ENCODE results near the gene CDC23. TPM values are rescaled to one million over a fixed set of nuclear protein-coding genes. Genes with fewer than 3 reads are reported as not detected.

The CDC23 gene
- total RNA-seq, 1 experiment from 2014 or later, result 41.3 TPM

- no peak overlapping the region for H4K8ac ChIP-seq (replicated peaks; ENCODE audit: insufficient read length, low read depth, low read length)
- H3K4me2 ChIP-seq (ENCODE audit: insufficient read depth, insufficient read length, low read length), result no peak overlapping the region
- no peaks in the 10 kb centered on the region for H4K20me1 ChIP-seq (ENCODE audit: control insufficient read depth, insufficient read depth, insufficient read length)
- H3K9me3 Mint-ChIP-seq, result peaks cover 7 to 12% of the 10 kb centered on the region in 2 experiments
- TF ChIP-seq CTCF (conservative IDR thresholded peaks at IDR 0.05), result no peak
- no peak overlapping the region for H3K4me3 Mint-ChIP-seq
- no peak overlapping the region for H2AFZ ChIP-seq (ENCODE audit: low read length)
- H3T11ph ChIP-seq (ENCODE audit: low read length), result no peak overlapping the region
- no peak overlapping the region for H4K5ac ChIP-seq (ENCODE audit: insufficient read length, low read depth, low read length)
- no peak overlapping the region for H2BK5ac ChIP-seq (ENCODE audit: insufficient read length, low read length)
- H3K79me1 ChIP-seq (ENCODE audit: insufficient read depth, low read depth, low read length, poor library complexity, severe bottlenecking), result no peaks in the 10 kb centered on the region
- no peak overlapping the region for H3K9ac ChIP-seq (ENCODE audit: extremely low read depth, insufficient read length, low read length)
- H3K27ac Mint-ChIP-seq, result no peak overlapping the region
- no peak overlapping the region for H2AK5ac ChIP-seq (ENCODE audit: insufficient read length, low read length)
- H3K36me3 Mint-ChIP-seq (ENCODE audit: insufficient read depth in 1 of 3, low read depth in 3 of 3), result peaks cover 0 to 2% (median 0%) of the 10 kb centered on the region in 3 experiments; a peak in 2 of 7 replicates
- H2BK12ac ChIP-seq (ENCODE audit: insufficient read length, low read depth, low read length), result no peak overlapping the region
- DNase-seq, result no peak
- no peak overlapping the region for H3K27ac ChIP-seq (ENCODE audit: insufficient read length, low read depth, low read length)
- no peaks in the 10 kb centered on the region for H3K4me1 Mint-ChIP-seq
- H3K23me2 ChIP-seq (ENCODE audit: insufficient read length, low read depth, low read length, poor library complexity, severe bottlenecking), result no peaks in the 10 kb centered on the region
- H2BK15ac ChIP-seq (ENCODE audit: low read depth, low read length), result no peak overlapping the region
- no peak overlapping the region for H3K23ac ChIP-seq (ENCODE audit: insufficient read length, low read depth, low read length)
- no peaks in the 10 kb centered on the region for H3K79me2 ChIP-seq (ENCODE audit: insufficient read depth, low read length)
- no peaks in the 10 kb centered on the region for H3K27me3 ChIP-seq (ENCODE audit: insufficient read depth, low read length)
- no peak overlapping the region for H2BK120ac ChIP-seq (ENCODE audit: low read depth, low read length, poor library complexity, severe bottlenecking)
- no peaks in the 10 kb centered on the region for H3K4me1 ChIP-seq (ENCODE audit: insufficient read depth, low read length)
- no peak overlapping the region for H3K56ac ChIP-seq (ENCODE audit: insufficient read length, low read depth, low read length)
- H3K18ac ChIP-seq (ENCODE audit: insufficient read length, low read depth, low read length), result no peak overlapping the region
- no peak overlapping the region for H3K14ac ChIP-seq (ENCODE audit: insufficient read depth, low read length)
- H3K27me3 Mint-ChIP-seq (ENCODE audit: low read depth), result peaks cover 2% of the 10 kb centered on the region; the same call in 1 of the 2 replicates
- H4K91ac ChIP-seq (ENCODE audit: insufficient read length, low read depth, low read length), result no peak overlapping the region
- no peaks in the 10 kb centered on the region for H3K9me3 ChIP-seq (ENCODE audit: control insufficient read depth, low read depth, low read length)
- H3K4ac ChIP-seq (ENCODE audit: low read depth, low read length), result no peak overlapping the region
- no peak overlapping the region for H2BK20ac ChIP-seq (ENCODE audit: low read depth, low read length, poor library complexity, severe bottlenecking)
These were observed 17.1 kb upstream of the CDC23 start for GRCh38 chr5:138230261-138230660.

All from H9 (cell line).